ENCODE results near the gene EXOC3L1.

Gene EXOC3L1

DNA sequence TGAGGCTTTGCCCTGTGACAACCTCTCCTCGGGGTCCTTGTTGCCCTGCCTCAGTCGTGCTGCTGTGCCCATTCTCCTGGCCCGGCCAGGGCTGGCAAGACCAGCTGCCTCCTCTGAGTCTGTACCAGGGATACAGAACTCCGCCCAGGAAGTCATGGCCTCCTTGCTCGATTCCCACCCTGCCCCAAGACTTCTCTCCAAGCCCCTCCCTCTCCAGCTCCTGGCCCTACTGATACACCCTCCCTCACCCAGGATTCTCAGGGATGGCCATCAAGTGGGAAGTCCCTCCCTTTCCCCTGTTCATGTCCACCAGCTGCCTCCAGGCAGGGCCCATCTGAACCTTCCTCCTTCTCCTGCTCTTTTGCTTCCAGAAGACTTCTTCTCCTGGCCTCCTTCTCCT is 25.8 kb upstream of the EXOC3L1 start:
- DNase-seq (ENCODE audit: low read depth) = no peak

DNA sequence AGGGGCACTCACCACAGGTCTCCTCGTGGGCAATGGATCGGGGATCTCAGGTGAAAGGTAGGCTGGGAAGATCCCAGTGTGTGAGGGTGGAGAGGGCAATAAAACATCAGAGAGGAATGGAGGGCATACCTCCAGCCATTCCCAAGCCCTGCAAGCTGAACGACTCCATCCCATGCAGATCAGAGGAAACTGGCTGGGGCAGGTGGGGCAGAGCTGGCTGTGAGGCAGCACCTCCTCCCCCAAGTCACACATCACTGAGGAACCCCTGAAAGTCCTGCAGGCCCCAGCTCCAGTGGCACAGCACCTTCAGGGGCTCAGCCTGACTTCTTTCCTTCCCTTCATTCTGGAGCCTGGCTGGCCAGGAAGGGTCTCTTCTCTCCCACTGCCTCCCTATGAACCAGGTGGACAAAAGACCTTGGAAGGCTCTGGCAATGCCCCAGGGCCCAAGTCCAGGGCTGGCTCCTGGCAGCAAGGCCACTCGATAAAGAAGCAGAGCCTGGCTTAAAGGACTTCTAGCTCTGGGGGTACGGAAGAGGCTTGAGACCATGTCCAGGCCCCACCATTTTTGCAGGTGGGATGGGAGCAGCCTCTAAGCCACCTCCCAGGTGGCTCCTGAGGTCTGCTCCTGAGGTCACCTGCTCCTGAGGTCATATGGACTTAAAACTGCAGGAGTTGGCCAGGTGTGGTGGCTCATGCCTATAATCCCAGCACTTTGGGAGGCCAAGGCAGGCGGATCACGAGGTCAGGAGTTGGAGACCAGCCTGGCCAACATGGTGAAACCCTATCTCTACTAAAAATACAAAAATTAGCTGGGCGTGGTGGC is 23.5 kb upstream of the EXOC3L1 start:
- DNase-seq (ENCODE audit: low read depth) = no peak

DNA sequence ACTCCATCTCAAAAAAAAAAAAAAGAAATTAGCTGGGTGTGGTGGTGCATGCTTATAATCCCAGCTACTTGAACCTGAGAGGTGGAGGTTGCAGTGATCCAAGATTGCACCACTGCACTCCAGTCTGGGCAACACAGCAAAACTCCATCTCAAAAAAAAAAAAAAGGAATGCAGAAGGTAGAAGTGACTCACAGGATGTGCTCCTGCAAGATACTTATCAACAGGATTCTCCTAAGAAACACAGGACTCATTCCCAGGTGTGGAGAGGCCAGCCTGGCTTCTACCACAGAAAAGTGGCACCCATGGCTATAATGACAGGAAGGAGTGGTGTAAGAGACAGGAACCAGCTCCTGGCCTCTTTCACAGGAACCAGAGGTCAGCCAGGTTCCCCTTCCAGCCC is 22.8 kb upstream of the EXOC3L1 start:
- DNase-seq (ENCODE audit: low read depth) = no peak

DNA sequence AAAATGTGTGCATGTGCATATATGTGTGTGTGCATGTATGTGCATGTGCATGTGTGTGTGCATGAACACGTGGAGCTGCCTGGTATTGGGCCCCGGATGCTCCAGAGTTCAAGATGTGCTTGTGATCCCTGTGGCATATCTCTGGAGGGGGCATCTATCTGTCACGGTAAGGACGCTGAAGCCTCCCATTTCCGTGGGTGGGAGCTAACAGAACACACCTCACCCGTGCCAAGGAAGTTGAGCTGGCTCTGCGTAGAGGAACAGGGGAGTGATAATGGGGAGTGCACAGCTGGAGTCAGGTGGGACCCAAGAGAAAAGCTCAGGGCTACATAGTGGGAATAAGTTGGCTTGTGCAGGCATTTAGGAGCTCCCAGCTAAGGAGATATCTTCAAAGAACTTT is 21.7 kb upstream of the EXOC3L1 start:
- DNase-seq (ENCODE audit: low read depth) = no peak

DNA sequence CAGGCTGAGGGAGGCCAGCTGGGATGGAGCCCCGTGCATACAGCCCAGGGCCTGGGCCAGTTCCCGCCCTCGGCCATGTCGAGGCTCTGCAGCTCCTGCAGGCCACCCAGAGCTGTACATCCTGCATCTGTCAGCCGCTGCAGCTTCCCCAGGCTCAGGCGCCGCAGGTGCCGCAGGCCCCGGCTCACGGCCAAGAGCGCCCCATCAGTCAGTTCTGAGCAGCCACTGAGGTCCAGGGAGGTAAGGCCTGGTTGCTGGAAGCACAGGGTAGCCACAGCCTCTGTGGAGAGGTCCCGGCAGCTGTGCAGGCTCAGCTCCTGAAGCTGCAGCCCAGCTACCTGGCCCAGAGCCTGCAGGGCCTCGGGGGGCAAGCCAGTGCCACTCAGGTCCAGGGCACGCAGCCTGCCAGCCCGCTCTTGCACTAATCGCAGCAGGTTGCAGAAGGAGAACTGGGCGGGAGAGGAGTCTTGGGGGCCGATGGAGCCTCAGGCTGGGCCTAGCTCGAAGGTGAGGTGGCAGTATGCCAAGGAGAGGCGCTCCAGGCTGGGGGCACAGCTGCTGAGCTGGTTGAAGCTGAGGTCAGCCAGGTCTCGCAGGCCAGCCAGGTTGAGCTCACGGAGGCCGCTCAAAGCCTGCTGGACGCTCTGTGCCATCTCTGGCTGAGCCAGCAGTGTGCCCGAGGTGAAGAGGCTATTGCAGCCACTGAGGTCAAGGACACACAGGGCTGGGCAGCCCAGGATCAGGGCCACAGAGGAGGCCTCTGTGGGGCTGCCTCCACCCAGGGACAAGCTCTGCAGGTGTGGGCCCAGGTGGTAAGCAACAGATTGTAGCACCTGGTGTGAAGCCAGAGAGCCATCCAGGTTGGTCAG is 20.4 kb upstream of the EXOC3L1 start:
- DNase-seq (ENCODE audit: low read depth) = no peak

DNA sequence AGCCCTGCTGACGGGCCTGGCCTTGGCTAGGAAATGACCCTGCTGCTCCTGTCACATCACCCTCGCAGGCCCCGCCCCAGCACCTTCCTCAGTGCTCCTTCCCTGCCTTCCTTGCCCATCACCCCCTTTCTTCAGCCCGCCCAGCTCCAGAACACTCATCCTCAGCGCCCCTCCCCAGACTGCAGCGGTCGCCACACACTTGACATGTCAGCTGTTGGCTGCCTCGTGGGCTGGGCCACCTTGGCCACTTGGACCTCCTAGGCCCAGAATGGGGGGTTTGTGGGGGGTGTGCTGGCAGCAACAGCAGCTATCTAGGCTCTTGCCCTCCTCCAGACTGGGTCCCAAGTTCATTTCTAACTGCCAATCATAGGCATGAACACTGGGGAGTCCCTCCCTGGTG is 19.6 kb upstream of the EXOC3L1 start:
- DNase-seq (ENCODE audit: low read depth) = no peak

DNA sequence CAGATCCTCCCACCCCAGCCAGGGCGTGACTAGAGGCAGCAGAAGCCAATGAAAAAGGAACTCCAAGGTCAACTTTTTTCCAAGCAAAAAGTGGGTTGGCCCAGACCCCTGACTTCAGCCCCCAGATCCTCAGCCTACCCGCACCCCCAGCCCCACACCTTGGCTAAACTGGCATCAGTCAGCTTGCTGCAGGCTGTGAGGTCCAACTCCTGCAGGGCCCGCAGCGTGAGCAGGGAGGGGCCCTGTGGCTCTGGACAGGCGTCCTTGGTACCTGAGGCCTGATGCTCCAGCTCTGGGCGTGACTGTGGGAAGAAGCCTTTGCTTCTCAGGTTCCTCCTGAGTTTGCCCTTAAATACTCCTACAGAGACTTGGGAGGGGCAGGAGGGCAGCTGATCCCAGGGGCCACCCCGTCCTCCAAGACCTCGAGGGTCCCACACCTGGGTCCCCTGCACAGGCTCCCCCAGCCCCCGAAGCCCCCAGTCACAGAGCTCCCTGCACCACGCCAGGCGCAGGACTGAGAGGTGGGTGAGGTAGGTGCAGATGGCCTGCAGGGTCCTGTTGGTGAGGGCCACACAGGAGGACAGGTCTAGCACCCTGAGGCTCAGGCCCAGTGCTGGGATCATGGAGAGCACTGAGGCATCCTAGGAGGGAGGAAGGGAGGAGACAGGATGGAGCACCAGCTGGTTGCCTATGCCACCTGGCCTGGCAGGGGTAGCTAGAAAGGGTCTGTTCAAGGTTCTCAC is 18.4 kb upstream of the EXOC3L1 start:
- no peak for DNase-seq (ENCODE audit: low read depth)

DNA sequence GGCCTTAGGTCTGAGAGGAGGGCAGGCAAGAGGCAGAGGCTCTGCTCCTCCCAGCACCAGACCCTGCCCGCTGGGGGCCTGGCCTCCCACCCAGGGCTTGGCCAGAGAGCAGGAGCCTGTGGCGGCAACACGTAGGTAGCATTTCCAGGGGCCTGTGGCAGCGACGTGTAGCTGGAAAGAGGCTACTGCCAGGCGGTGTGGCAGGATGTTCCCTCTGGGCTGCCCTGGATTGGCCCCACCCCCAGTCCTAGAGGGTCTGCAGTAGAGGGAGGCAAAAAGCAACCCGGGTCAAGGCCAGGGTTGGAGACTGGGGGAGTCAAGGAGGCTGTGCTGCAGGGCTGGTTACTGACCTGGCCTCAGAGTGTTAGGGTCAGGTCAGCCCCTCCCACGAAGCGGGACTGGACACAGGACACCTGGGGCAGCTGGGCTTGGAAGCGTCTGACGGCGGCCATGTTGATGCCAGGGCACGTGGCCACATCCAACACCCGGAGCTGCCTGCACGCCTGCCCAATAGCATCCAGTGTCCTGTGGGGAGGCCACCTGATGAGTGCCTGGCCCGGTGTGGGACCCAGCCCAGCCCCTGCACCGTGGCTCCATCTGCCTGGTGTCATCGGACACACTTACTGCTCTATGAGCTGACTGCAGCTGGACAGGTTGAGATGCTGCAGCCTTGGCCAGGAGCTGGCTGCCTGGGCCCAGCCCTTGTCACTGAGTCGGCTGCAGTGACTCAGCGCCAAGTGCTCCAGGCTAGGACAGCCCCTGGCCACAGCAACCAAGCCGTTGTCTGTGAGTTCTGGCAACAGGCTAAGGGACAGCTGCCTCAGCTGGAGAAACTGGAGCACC is 17.5 kb upstream of the EXOC3L1 start:
- DNase-seq (ENCODE audit: low read depth) = no peak

DNA sequence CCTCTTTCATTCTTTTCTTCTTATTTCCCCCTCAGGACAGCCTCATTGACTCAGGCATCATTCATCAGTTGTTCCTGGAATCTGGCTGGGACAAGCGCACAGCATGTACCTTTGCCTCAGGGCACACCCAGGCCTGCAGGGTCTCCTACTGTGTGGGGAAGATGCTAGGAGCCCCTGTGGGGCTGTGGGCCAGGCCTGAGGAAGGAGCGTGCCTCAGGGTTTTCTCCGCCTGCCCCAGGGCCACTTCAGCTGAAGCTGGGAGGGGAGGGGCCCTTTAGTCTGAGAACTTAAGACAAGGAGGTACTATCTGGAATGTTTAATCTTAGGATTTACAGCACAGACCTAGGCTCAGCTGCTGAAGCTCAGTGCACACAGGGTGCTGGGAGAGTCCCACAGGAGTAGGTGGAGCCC is 16.9 kb upstream of the EXOC3L1 start:
- DNase-seq (ENCODE audit: low read depth) = no peak

DNA sequence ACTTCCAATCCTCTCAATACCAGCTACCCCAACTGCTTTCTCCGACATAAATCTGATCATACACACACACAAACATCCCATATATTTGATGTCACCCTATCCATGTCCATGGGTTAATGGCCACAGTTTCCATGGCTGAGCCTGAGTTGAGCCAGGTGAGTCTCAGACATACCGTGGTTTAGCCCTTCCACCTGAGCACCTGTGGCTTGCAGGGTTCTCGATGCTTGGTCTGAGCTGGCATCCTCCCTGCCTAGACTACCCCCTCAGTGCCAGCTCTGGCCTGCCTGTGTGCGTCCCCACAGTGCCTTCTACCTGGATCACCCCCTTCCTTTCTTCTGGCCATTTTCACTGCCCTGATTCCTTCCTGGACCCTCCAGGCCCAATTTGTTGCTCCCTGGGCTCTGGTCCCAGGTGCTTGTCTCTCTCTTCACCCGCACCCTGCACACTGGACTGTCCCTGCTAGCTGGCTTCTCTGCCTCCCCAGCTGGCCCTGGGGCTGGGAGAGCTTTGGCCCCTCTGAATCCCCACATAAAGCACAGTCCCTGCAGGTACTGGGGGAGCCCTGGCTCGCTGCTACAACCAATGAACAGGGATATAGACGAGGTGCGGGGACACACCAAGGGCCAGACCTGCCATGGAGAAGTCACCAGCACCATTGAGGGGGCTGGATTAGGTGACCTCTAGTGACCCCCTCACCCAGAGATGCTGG is 16.3 kb upstream of the EXOC3L1 start:
- no peak for DNase-seq (ENCODE audit: low read depth)

DNA sequence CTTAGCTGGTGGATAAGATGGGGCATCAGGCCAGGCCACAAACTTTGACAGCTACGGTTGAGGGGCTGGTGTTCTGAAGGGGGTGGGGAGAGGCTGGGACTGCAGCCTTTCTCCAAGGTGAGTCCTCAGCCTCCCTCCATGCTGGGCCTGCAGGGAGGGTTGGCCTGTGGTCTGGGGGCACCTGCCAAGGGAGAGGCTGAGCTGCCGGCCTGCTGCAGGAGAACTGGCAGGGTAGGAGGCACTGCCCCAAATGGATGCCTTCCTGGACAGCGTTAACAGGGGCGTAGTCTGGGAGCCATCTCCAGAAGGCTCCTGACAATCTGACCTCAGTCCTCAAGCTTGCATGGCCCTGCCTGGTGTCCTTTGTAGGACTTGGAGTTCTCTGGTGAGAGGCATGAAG is 14.1 kb upstream of the EXOC3L1 start:
- DNase-seq (ENCODE audit: low read depth) = no peak

DNA sequence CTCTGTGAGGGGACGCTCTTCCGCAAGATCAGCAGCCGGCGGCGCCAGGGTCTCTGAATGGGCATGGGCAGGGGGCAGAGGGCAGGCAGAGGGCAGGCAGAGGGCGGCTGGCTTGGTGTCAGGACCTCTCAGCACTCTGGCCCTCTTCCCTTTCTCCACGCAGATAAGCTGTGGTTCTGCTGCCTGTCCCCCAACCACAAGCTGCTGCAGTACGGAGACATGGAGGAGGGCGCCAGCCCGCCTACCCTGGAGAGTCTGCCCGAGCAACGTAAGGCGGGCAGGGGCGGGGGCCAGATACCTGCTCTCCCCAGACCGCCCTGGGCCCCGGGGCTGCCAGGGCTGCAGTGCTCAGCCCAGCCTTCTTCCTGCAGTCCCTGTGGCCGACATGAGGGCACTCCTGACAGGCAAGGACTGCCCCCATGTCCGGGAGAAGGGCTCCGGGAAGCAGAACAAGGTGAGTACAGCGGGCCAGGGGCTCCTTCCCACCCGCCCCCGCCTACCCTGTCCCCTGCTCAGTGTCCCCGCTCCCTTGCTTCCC is 13.1 kb upstream of the EXOC3L1 start:
- DNase-seq (ENCODE audit: low read depth) = no peak

DNA sequence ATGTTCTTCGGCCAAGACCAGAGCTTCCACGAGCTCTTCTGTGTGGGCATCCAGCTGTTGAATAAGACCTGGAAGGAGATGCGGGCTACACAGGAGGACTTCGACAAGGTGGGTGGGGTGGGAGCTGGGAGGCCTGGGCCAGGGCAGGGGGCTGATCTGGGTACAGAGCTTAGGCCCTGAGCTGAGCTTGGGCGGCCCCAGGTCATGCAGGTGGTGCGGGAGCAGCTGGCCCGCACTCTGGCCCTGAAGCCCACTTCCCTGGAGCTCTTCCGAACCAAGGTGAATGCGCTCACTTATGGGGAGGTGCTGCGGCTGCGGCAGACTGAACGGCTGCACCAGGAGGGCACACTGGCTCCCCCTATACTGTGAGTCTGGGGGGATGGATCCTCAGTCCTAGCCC is 12.5 kb upstream of the EXOC3L1 start:
- no peak for DNase-seq (ENCODE audit: low read depth)

DNA sequence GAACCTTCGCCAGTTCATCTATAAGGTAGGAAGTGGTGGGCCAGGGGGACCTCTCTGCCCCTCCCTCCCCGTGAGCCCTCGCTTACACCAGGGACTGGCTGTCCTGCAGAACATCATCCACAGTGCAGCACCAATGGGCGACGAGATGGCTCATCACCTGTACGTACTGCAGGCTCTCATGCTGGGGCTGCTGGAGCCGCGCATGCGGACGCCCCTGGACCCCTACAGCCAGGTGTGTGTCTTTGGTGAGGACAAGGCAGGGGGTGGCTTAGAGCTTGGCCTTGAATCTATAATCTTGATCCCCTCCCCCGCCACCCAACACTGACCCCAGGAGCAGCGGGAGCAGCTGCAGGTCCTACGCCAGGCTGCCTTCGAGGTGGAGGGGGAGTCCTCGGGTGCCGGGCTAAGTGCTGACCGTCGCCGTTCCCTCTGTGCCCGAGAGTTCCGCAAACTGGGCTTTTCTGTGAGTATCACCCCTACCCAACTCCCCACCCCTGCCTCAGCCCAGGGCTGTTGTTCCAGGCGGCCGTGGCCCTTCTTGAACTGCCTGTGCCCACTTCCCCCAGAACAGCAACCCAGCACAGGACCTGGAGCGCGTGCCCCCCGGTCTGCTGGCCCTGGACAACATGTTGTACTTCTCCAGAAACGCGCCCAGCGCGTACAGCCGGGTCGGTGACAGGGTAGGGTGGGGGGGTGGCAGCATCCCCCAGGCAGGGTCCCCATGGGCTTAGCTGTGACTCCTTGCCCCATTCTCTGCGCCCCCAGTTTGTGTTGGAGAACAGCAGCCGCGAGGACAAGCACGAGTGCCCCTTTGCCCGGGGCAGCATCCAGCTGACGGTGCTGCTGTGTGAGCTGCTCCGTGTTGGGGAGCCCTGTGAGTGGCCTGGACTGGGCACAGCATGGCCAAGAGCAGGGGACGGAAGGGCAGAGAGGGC is 11.7 kb upstream of the EXOC3L1 start:
- no peak for DNase-seq (ENCODE audit: low read depth)

DNA sequence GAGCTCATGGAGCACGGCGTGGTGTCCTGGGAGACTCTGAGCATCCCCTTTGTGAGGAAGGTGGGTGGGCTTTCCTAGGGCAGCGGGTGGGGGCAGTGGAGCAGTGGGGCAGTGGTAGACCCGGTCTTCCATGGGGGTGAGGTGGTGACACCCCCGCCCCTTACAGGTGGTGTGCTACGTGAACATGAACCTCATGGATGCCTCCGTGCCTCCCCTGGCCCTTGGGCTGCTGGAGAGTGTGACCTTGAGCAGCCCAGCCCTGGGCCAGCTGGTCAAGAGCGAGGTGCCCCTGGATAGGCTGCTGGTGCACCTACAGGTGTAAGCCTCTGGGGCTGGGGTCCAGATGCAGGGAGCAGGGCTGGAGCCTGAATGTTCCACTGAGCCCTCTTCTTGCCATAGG is 10.6 kb upstream of the EXOC3L1 start:
- DNase-seq (ENCODE audit: low read depth) = no peak

DNA sequence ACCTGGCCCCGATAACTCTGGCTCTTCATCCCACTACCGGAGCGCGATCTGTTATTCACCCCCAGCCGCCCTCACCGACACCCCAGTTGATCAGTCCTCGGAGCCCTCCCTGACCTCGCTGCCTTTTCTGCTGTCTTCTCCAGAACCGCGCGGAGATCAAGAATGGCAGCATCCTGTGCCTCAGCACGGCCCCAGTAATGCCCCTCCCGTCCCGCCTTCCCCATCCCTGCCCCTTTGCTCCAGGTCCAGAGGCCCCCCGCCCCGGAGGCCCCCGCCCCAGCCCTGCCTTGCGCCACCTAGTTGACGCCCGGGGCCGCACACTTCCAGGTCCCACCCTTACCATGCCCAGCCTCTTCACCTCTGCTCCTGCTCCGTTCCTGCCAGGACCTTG is 9.9 kb upstream of the EXOC3L1 start:
- DNase-seq (ENCODE audit: low read depth) = no peak

DNA sequence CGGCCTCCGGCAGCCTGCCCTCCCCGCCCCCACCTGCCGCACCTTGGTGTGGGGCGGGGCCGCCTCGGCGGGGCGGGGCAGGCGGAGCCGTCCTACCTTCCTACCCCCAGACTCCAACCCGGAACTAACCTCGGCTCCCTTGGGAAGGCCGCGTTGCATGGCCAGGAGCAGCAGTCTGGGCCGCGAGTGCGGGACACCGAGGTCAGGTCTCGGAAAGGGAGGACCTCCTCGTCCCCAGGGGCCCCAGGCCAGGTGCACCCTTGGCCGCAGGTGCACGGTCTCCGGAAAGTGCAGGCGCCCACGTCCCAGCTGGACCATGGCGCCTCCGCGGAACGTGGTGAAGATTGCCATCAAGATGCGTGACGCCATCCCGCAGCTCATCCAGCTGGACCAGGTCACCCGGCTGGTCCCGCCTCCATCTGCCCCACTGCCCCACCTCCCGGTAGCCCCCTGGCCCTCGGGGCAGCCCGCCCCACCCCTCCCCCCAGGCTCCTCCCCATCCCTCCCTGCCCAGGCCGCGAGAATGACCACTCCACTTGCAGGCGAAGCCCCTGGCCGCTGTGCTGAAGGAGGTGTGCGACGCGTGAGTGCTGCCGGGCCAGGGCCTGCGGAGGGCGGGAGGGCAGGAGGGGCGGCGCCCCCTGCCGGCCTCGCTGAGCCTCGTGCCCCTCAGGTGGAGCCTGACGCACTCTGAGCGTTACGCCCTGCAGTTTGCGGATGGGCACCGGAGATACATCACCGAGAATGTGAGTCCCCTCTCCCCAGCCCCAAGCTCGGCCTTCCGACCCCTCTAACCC is 9.3 kb upstream of the EXOC3L1 start, which contains the start of gene ELMO3:
Gene ELMO3 (plus strand): TSS at position 121 of the 797 bp plus-strand sequence. CDS start 196 bp downstream, at position 317.
- no peak for DNase-seq (ENCODE audit: low read depth)

DNA sequence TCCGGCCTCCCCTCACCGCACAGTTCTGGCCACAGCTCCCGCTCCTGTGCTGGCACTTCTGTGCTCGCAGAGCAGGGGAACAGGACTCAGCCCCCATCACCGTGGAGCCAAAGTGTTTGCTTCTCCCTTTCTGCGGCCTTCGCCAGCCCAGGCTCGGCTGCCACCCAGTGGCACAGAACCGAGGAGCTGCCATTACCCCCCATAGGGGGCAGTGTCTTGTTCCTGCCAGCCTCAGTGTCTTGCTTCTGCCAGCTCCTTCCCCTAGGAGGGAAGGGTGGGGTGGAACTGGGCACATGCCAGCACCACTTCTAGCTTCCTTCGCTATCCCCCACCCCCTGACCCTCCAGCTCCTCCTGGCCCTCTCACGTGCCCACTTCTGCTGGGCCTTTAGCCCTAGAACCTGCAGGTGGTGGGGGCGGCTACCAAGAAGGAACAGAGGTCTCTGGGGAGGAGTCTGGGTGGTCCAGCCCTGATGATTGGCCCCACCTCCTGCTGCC is 8.3 kb upstream of the EXOC3L1 start:
- no peak for DNase-seq (ENCODE audit: low read depth)

DNA sequence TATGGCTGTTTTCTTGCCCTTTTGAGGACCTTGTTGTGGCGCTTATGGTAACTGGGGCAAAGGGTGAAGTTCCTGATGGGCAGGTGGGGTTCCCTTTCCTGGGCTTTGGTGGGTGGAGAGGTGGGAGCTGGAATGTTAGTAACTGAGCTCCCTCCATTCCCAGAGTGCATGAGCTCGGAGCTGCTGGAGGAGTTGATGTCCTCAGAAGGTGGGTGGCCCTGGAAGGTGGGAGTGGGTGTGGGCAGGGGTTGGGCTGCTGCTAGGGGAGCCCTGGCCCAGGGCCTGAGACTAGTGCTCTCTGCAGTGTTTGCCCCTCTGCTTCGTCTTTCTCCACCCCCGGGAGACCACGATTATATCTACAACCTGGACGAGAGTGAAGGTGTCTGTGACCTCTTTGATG is 7.8 kb upstream of the EXOC3L1 start:
- no peak for DNase-seq (ENCODE audit: low read depth)
